ENCODE results near the gene TEDC1. TPM values are rescaled to one million over a fixed set of nuclear protein-coding genes. Genes with fewer than 3 reads are reported as not detected.

The TEDC1 gene
- polyA plus RNA-seq, 1 experiment, result 6.4 TPM

DNA sequence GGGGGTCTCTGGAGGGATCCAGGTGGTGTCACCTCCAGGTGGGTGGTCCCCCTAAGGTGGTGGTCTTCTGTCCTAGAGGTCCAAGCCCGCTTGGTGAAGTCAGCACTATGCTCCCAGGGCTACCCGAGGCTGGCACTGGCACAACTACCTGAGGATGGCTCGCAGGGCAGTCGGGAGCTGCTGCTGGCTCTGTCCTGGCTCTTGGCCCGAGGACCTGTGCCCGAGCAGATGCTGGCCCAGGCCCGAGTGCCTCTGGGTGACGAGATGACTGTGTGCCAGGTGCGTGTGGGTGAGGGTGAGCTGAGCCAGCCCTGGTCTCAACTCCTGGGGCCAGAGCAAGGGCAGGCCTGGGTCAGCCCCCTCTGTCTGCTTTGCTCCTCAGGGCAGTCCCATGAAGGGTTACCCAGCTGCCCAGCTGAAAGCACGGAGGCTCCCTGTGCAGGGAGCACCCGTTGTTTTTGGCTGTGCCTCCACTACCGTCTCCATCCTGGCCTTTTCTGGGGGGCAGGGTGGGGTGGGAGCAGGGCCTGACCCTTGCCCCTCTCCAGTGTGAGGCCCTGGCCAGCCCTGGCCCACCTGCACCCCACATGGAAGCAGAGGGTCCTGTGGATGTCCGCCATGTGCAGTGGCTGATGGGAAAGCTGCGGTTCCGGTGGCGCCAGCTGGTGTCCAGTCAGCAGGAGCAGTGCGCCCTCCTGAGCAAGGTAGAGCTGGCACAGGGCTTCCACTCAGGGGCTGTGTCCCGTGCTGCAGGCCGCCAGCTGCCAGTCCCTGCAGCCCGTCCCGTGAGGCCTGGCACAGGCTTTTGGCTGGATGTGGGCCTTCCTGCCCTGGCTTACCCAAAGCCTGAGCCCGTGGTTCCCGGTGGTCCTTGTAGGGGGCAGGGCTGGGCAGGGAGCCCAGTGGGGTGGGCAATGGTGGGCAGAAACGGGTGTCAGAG is 1.3 kb downstream of the TEDC1 start:
- ChIA-PET CTCF (interaction anchor here (1.1 to 4.2 kb wide), 3 partner anchors 11 to 120 kb away, joined by 3 to 84 read pairs (median 14); no protein-coding TSS in a partner anchor), POLR2A (no interaction called here)
- no peaks in the 10 kb centered on the region; the same call in 1 of the 2 replicates for H3K36me3 ChIP-seq (ENCODE audit: control insufficient read depth, insufficient read depth, low read length)
- H3K4me3 ChIP-seq (ENCODE audit: low read depth, low read length), result no peak overlapping the region
- TF ChIP-seq, protein P1, sequence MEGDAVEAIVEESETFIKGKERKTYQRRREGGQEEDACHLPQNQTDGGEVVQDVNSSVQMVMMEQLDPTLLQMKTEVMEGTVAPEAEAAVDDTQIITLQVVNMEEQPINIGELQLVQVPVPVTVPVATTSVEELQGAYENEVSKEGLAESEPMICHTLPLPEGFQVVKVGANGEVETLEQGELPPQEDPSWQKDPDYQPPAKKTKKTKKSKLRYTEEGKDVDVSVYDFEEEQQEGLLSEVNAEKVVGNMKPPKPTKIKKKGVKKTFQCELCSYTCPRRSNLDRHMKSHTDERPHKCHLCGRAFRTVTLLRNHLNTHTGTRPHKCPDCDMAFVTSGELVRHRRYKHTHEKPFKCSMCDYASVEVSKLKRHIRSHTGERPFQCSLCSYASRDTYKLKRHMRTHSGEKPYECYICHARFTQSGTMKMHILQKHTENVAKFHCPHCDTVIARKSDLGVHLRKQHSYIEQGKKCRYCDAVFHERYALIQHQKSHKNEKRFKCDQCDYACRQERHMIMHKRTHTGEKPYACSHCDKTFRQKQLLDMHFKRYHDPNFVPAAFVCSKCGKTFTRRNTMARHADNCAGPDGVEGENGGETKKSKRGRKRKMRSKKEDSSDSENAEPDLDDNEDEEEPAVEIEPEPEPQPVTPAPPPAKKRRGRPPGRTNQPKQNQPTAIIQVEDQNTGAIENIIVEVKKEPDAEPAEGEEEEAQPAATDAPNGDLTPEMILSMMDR (IDR thresholded peaks at IDR 0.05; ENCODE audit: insufficient read depth, low read depth, low read length), result no peak
- H3K27me3 ChIP-seq (ENCODE audit: control insufficient read depth, insufficient read depth, low read length), result no peaks in the 10 kb centered on the region; the same call in 1 of the 2 replicates
- DNase-seq (ENCODE audit: low read depth), result no peak

DNA sequence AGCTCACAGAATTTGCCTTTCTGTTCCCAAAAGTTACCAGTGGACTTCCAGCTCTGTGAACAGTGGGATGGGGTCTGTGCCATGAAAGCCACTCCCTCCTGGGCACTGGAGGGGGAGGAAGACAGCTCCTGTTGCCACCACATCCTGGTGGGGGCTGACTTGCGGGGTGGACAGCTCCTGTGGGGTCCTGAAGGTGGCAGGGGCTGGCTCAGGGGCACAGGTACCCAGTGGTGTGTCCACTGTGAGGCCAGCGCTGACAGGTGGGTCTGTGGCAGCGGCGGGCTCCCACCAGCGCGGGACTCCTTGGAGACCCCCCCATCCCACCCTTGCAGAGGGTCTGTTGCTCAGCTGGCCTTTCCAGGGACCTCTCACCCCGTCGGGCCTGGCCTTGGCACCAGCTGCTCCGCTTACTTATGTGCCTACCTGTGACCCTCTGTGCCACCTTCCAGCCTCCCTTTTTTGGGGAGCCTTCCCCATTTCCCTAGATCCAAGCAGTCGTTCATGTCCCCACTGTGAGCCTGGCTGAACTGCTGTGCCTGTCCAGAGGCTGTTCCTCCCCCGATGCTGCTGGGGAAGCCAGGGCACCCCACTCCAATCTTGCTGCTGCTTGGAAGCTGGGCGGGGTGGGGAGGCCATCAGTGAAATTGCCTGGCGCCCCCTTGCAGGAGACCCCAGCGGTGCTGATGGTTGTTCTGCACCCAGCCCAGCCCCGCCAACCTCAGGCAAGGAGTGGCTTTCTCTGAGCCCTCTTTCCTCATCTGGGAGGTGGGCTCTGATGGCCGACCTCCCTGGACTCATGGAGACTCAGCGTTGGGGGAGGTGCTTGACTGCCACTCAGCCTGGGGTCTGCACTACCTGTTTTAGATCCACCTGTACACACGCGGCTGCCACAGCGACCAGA is 2.2 kb downstream of the TEDC1 start:
- TF ChIP-seq, protein P1 (IDR thresholded peaks at IDR 0.05; ENCODE audit: insufficient read depth, low read depth, low read length), result no peak
- no peaks in the 10 kb centered on the region; the same call in 1 of the 2 replicates for H3K36me3 ChIP-seq (ENCODE audit: control insufficient read depth, insufficient read depth, low read length)
- H3K4me3 ChIP-seq (ENCODE audit: low read depth, low read length), result no peak overlapping the region
- ChIA-PET POLR2A (no interaction called here), CTCF (interaction anchor here (1.9 kb wide), 1 partner anchor 12 kb away, joined by 14 read pairs; no protein-coding TSS in a partner anchor)
- H3K27me3 ChIP-seq (ENCODE audit: control insufficient read depth, insufficient read depth, low read length), result no peaks in the 10 kb centered on the region
- DNase-seq (ENCODE audit: low read depth), result no peak

GRCh38 chr14:105493921-105494605 is 3.0 kb downstream of the TEDC1 start:
- POLR2A ChIA-PET, result no interaction called here
- no peak for DNase-seq (ENCODE audit: low read depth)
- CTCF ChIA-PET, result no interaction called here
- H3K36me3 ChIP-seq (ENCODE audit: control insufficient read depth, insufficient read depth, low read length), result no peaks in the 10 kb centered on the region; the same call in none of the 2 replicates
- TF ChIP-seq, protein P1 (IDR thresholded peaks at IDR 0.05; ENCODE audit: insufficient read depth, low read depth, low read length), result no peak
- H3K27me3 ChIP-seq (ENCODE audit: control insufficient read depth, insufficient read depth, low read length), result no peaks in the 10 kb centered on the region
- H3K4me3 ChIP-seq (ENCODE audit: low read depth, low read length), result no peak overlapping the region

DNA sequence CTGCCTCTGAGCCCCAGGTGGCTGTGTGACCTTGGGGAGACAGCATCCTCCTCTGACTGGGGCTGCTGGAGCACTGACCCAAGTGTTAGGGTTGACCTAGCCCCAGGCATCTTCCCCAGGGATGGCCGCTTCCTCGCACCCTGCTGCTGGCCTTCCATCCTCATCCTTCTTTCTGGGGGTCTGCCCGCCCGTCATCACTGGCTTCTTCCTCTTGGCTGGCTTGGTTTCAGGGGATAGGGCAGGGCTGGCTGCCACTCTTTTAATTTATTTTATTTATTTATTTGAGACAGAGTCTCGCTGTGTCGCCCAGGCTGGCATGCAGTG is 3.5 kb downstream of the TEDC1 start:
- ChIA-PET CTCF (no interaction called here), POLR2A (no interaction called here)
- no peak for DNase-seq (ENCODE audit: low read depth)
- Histone ChIP-seq H3K36me3 (ENCODE audit: control insufficient read depth, insufficient read depth, low read length) (no peaks in the 10 kb centered on the region; the same call in none of the 2 replicates), H3K27me3 (ENCODE audit: control insufficient read depth, insufficient read depth, low read length) (no peaks in the 10 kb centered on the region), H3K4me3 (ENCODE audit: low read depth, low read length) (no peak overlapping the region)
- TF ChIP-seq, protein P1 (IDR thresholded peaks at IDR 0.05; ENCODE audit: insufficient read depth, low read depth, low read length), result no peak

Data from BJ (cell line).